Activated naive CD4-positive, alpha-beta T cell treated with anti-CD3 and anti-CD28 coated beads for 36 hours (primary cell): ENCODE results near the gene FRY. TPM values are rescaled to one million over a fixed set of nuclear protein-coding genes. Genes with fewer than 3 reads are reported as not detected.

Source experiments
- CTCF ChIA-PET: fragments of 350-600 bp; sonication (Branson Sonifier 250); formaldehyde crosslinking; loops from one replicate; lab custom pipeline; 2021; ENCODE audit warnings: antibody characterized with exemption; lab: Charles Lee
- DNase-seq: peaks from one replicate; pipeline ENCODE4 v3.0.0-alpha.2; 2020
- H3K27ac Mint-ChIP-seq: one replicate; pipeline ENCODE4 v1.8.0; 2021; ENCODE audit warnings: mild to moderate bottlenecking, mixed read lengths
- H3K27me3 Mint-ChIP-seq: one replicate; pipeline ENCODE4 v1.8.0; 2021; ENCODE audit warnings: low read depth, mixed read lengths
- H3K36me3 Mint-ChIP-seq: one replicate; pipeline ENCODE4 v1.8.0; 2021; ENCODE audit warnings: low read depth, mixed read lengths
- H3K4me1 Mint-ChIP-seq: one replicate; pipeline ENCODE4 v1.8.0; 2021; ENCODE audit warnings: low read depth, mixed read lengths
- H3K4me3 Mint-ChIP-seq: one replicate; pipeline ENCODE4 v1.8.0; 2021; ENCODE audit warnings: mild to moderate bottlenecking, moderate library complexity, mixed read lengths
- H3K9me3 Mint-ChIP-seq: one replicate; pipeline ENCODE4 v1.8.0; 2021; ENCODE audit warnings: mixed read lengths
- intact Hi-C: fragments of 100-400 bp; cut with micrococcal nuclease; formaldehyde crosslinking; loops from one replicate; pipeline ENCODE4 v1.15.1; 2023
- total RNA-seq, 2 experiments: library from RNA; stranded (reverse); gene quantifications; one replicate each; pipeline ENCODE4 v1.2.3, GENCODE V29; 2021

FRY gene
- total RNA-seq, 2 experiments from 2014 or later, result 7.3 to 7.8 TPM

GRCh38 chr13:32200741-32201140, 169.2 kb downstream of the FRY start:
- no peaks in the 10 kb centered on the region for H3K9me3 Mint-ChIP-seq
- intact Hi-C loops, result no loop called here
- H3K27me3 Mint-ChIP-seq, result no peaks in the 10 kb centered on the region
- H3K4me3 Mint-ChIP-seq, result no peak overlapping the region
- no peak overlapping the region for H3K27ac Mint-ChIP-seq
- no peak for DNase-seq
- no peaks in the 10 kb centered on the region for H3K36me3 Mint-ChIP-seq
- CTCF ChIA-PET, result no interaction called here
- no peaks in the 10 kb centered on the region for H3K4me1 Mint-ChIP-seq

- intact Hi-C loops, result no loop called here
- CTCF ChIA-PET, result no interaction called here
- H3K4me3 Mint-ChIP-seq, result no peak overlapping the region
- H3K9me3 Mint-ChIP-seq, result no peaks in the 10 kb centered on the region
- no peaks in the 10 kb centered on the region for H3K36me3 Mint-ChIP-seq
- no peaks in the 10 kb centered on the region for H3K4me1 Mint-ChIP-seq
- H3K27ac Mint-ChIP-seq, result no peak overlapping the region
- no peak for DNase-seq
- no peaks in the 10 kb centered on the region for H3K27me3 Mint-ChIP-seq
Observed at GRCh38 chr13:32201809-32202208, 170.2 kb downstream of the FRY start.

- no peaks in the 10 kb centered on the region for H3K9me3 Mint-ChIP-seq
- no peak for DNase-seq
- no peak overlapping the region for H3K27ac Mint-ChIP-seq
- CTCF ChIA-PET, result no interaction called here
- intact Hi-C loops, result no loop called here
- no peaks in the 10 kb centered on the region for H3K27me3 Mint-ChIP-seq
- no peaks in the 10 kb centered on the region for H3K4me1 Mint-ChIP-seq
- H3K4me3 Mint-ChIP-seq, result no peak overlapping the region
- H3K36me3 Mint-ChIP-seq, result no peaks in the 10 kb centered on the region
Observed at GRCh38 chr13:32202268-32202667, 170.7 kb downstream of the FRY start.

GRCh38 chr13:32203221-32203620, 171.6 kb downstream of the FRY start:
- intact Hi-C loops, result no loop called here
- no peak for DNase-seq
- CTCF ChIA-PET, result no interaction called here
- no peak overlapping the region for H3K27ac Mint-ChIP-seq
- no peaks in the 10 kb centered on the region for H3K27me3 Mint-ChIP-seq
- H3K36me3 Mint-ChIP-seq, result no peaks in the 10 kb centered on the region
- no peak overlapping the region for H3K4me3 Mint-ChIP-seq
- no peaks in the 10 kb centered on the region for H3K9me3 Mint-ChIP-seq
- H3K4me1 Mint-ChIP-seq, result no peaks in the 10 kb centered on the region

- no peaks in the 10 kb centered on the region for H3K27me3 Mint-ChIP-seq
- H3K4me1 Mint-ChIP-seq, result no peaks in the 10 kb centered on the region
- H3K9me3 Mint-ChIP-seq, result no peaks in the 10 kb centered on the region
- no peak overlapping the region for H3K4me3 Mint-ChIP-seq
- no peaks in the 10 kb centered on the region for H3K36me3 Mint-ChIP-seq
- CTCF ChIA-PET, result no interaction called here
- no peak for DNase-seq
- intact Hi-C loops, result no loop called here
- no peak overlapping the region for H3K27ac Mint-ChIP-seq
Observed at GRCh38 chr13:32203736-32204135, 172.2 kb downstream of the FRY start.

GRCh38 chr13:32205431-32206096, 174.0 kb downstream of the FRY start:
- H3K4me3 Mint-ChIP-seq, result no peak overlapping the region
- intact Hi-C loops, result no loop called here
- no peak for DNase-seq
- H3K27me3 Mint-ChIP-seq, result no peaks in the 10 kb centered on the region
- no peaks in the 10 kb centered on the region for H3K36me3 Mint-ChIP-seq
- H3K4me1 Mint-ChIP-seq, result no peaks in the 10 kb centered on the region
- CTCF ChIA-PET, result no interaction called here
- no peak overlapping the region for H3K27ac Mint-ChIP-seq
- H3K9me3 Mint-ChIP-seq, result no peaks in the 10 kb centered on the region

- intact Hi-C loops, result no loop called here
- H3K9me3 Mint-ChIP-seq, result no peaks in the 10 kb centered on the region
- H3K36me3 Mint-ChIP-seq, result peaks cover 2% of the 10 kb centered on the region
- no peak for DNase-seq
- H3K27me3 Mint-ChIP-seq, result no peaks in the 10 kb centered on the region
- no peak overlapping the region for H3K4me3 Mint-ChIP-seq
- no peaks in the 10 kb centered on the region for H3K4me1 Mint-ChIP-seq
- H3K27ac Mint-ChIP-seq, result no peak overlapping the region
- CTCF ChIA-PET, result no interaction called here
Observed at GRCh38 chr13:32206097-32206740, 174.6 kb downstream of the FRY start.

- no peaks in the 10 kb centered on the region for H3K27me3 Mint-ChIP-seq
- H3K36me3 Mint-ChIP-seq, result peaks cover 2% of the 10 kb centered on the region
- H3K27ac Mint-ChIP-seq, result no peak overlapping the region
- H3K9me3 Mint-ChIP-seq, result no peaks in the 10 kb centered on the region
- intact Hi-C loops, result no loop called here
- DNase-seq, result no peak
- H3K4me1 Mint-ChIP-seq, result no peaks in the 10 kb centered on the region
- no peak overlapping the region for H3K4me3 Mint-ChIP-seq
- CTCF ChIA-PET, result no interaction called here
Observed at GRCh38 chr13:32208860-32209259, 177.3 kb downstream of the FRY start.

GRCh38 chr13:32209652-32210051, 178.1 kb downstream of the FRY start:
- intact Hi-C loops, result no loop called here
- no peaks in the 10 kb centered on the region for H3K27me3 Mint-ChIP-seq
- no peak overlapping the region for H3K4me3 Mint-ChIP-seq
- peaks cover 4% of the 10 kb centered on the region for H3K36me3 Mint-ChIP-seq
- CTCF ChIA-PET, result no interaction called here
- no peaks in the 10 kb centered on the region for H3K9me3 Mint-ChIP-seq
- H3K4me1 Mint-ChIP-seq, result no peaks in the 10 kb centered on the region
- no peak for DNase-seq
- H3K27ac Mint-ChIP-seq, result no peak overlapping the region

GRCh38 chr13:32210101-32210500, 178.5 kb downstream of the FRY start:
- Mint-ChIP-seq H3K27ac (no peak overlapping the region), H3K9me3 (no peaks in the 10 kb centered on the region), H3K36me3 (peaks cover 4% of the 10 kb centered on the region), H3K4me3 (no peak overlapping the region), H3K27me3 (no peaks in the 10 kb centered on the region), H3K4me1 (no peaks in the 10 kb centered on the region)
- CTCF ChIA-PET, result no interaction called here
- intact Hi-C loops, result no loop called here
- no peak for DNase-seq

GRCh38 chr13:32211813-32212212, 180.2 kb downstream of the FRY start:
- Mint-ChIP-seq H3K36me3 (peaks cover 4% of the 10 kb centered on the region), H3K27ac (no peak overlapping the region), H3K4me1 (no peaks in the 10 kb centered on the region), H3K27me3 (no peaks in the 10 kb centered on the region), H3K9me3 (no peaks in the 10 kb centered on the region), H3K4me3 (no peak overlapping the region)
- no peak for DNase-seq
- intact Hi-C loops, result no loop called here
- CTCF ChIA-PET, result no interaction called here

- Mint-ChIP-seq H3K27me3 (no peaks in the 10 kb centered on the region), H3K27ac (no peak overlapping the region), H3K4me1 (no peaks in the 10 kb centered on the region), H3K4me3 (no peak overlapping the region), H3K36me3 (peaks cover 4% of the 10 kb centered on the region), H3K9me3 (no peaks in the 10 kb centered on the region)
- CTCF ChIA-PET, result no interaction called here
- intact Hi-C loops, result no loop called here
- DNase-seq, result no peak
Observed at GRCh38 chr13:32212421-32212820, 180.8 kb downstream of the FRY start.

GRCh38 chr13:32213626-32214025, 182.1 kb downstream of the FRY start:
- DNase-seq, result no peak
- Mint-ChIP-seq H3K27ac (no peak overlapping the region), H3K4me3 (no peak overlapping the region), H3K9me3 (no peaks in the 10 kb centered on the region), H3K4me1 (no peaks in the 10 kb centered on the region), H3K27me3 (no peaks in the 10 kb centered on the region), H3K36me3 (peaks cover 5% of the 10 kb centered on the region)
- intact Hi-C loops, result no loop called here
- CTCF ChIA-PET, result no interaction called here
